NCI-H1436 treated with DMSO at 0.1 percent for 48 hours (cell line): Measurements from ENCODE around the gene MS4A6E.

ENCODE experiments used
- DNase-seq: peaks from one replicate; lab custom pipeline; 2025; lab: John Stamatoyannopoulos, UW

Gene MS4A6E

DNA sequence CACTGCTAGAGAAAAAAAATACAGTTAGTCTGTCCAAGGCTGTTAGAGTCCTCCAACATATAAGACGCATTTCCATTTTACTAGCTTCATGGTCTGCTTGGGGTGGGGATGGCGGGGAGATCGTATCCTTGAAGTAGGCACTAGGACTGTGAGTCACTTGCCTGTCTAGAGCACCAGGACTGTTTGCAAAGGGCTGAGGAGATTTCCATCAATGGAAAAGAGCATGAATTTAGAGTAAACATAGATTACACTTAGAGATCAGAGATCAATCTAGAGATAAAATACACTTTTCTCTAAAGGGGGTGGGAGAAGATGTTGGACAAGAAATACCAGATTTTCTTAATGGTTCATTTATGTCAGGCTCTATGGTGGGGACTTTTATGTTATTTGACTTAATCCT is 49.5 kb downstream of the MS4A6E start:
- DNase-seq: no peak

GRCh38 chr11:60377401-60378136 is 50.5 kb downstream of the MS4A6E start:
- no peak for DNase-seq

- no peak for DNase-seq
Measured at GRCh38 chr11:60378354-60378753, 51.3 kb downstream of the MS4A6E start, which contains the start of gene MS4A7. TSS of gene MS4A7 (plus strand) at chr11:60378532. CDS start at chr11:60383142, 4,610 bp downstream.

GRCh38 chr11:60389279-60389910 is 62.3 kb downstream of the MS4A6E start:
- DNase-seq: no peak

DNA sequence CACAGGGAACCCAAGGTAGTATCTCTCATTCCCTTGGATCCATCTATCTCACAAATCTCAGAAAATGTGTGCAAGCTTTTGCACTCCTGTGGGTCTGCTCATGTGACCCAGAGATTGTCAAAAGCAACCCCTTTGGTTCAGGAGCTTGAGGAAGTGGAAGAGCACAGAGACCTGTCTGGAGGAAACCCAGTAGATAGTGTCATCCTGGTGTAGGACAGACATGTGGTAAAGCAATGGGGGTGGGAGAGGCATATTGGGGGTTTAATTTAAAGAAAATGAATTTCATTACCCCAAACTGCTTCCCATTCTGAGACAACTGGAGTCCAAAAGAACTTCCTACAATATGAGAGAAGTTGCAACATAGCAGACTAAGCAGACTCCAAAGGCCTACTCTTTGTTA is 63.4 kb downstream of the MS4A6E start:
- DNase-seq: no peak
